Kidney (tissue), 14 donors: ENCODE results near the gene NEURL4. TPM values are rescaled to one million over a fixed set of nuclear protein-coding genes. Genes with fewer than 3 reads are reported as not detected.
"Not testable (repeated sequence)": the region's sequence is repeated elsewhere in the genome, so short reads cannot be mapped to it uniquely, and the experiment has no call there.

Experiments
- DNase-seq, 5 donors: peaks; one replicate each; pipeline ENCODE4 v3.0.0-alpha.2; 2013 to 2020
- FAIRE-seq: peaks from 2 replicates; lab custom pipeline; 2012; peaks lifted over from hg19 to GRCh38; lab: Jason Lieb, UNC
- H3K27ac ChIP-seq, 2 donors: one replicate each; pipeline ENCODE4 v1.7.0; 2013; ENCODE audit warnings: low read depth in 2 of 2, low read length in 2 of 2, inconsistent platforms in 1 of 2
- H3K27me3 ChIP-seq: one replicate; pipeline ENCODE4 v1.7.1; 2013; ENCODE audit warnings: low read length, inconsistent platforms; ENCODE audit not compliant: control insufficient read depth, insufficient read depth
- H3K36me3 ChIP-seq, 3 donors: one replicate each; pipeline versions ENCODE4 v1.7.0 to v1.7.1; 2013; ENCODE audit warnings: low read length in 3 of 3, control low read depth in 1 of 3, inconsistent platforms in 1 of 3; ENCODE audit not compliant: insufficient read depth in 3 of 3, control insufficient read depth in 2 of 3
- H3K4me1 ChIP-seq, 3 donors: one replicate each; pipeline versions ENCODE4 v1.7.0 to v1.7.1; 2013; ENCODE audit warnings: low read length in 3 of 3, inconsistent platforms in 1 of 3, low read depth in 1 of 3; ENCODE audit not compliant: control insufficient read depth in 2 of 3, insufficient read depth in 2 of 3
- H3K4me3 ChIP-seq, 3 donors: one replicate each; pipeline versions ENCODE4 v1.7.0 to v1.8.1; 2013; ENCODE audit warnings: low read length in 3 of 3, control low read depth in 1 of 3, inconsistent platforms in 1 of 3
- H3K9ac ChIP-seq, 3 donors: one replicate each; pipeline versions ENCODE4 v1.7.0 to v1.7.1; 2013; ENCODE audit warnings: low read length in 3 of 3, control low read depth in 1 of 3, inconsistent platforms in 1 of 3
- H3K9me3 ChIP-seq, 3 donors: one replicate each; pipeline versions ENCODE4 v1.7.0 to v1.7.1; 2013; ENCODE audit warnings: low read length in 3 of 3, control low read depth in 1 of 3, inconsistent platforms in 1 of 3; ENCODE audit not compliant: control insufficient read depth in 2 of 3, insufficient read depth in 1 of 3
- CTCF ChIP-seq: IDR thresholded peaks from 3 replicates; pipeline ENCODE4 v1.5.1; 2012; ENCODE audit warnings: mild to moderate bottlenecking, moderate library complexity, borderline replicate concordance; ENCODE audit not compliant: insufficient read depth; ENCODE audit errors: extremely low read depth
- intact Hi-C: fragments of 100-400 bp; cut with DNase I; formaldehyde crosslinking; loops from one replicate; pipeline ENCODE4 v1.11.1; 2022
- polyA plus RNA-seq: library from polyadenylated mRNA; stranded (reverse); fragments of 350-450 nt; fragmentation: Illumina TruSeq; extraction: RNeasy Lipid Tissue Mini Kit (QIAGEN cat#74804); gene quantifications from one replicate; pipeline ENCODE4 v1.2.3, GENCODE V29; 2014; ENCODE audit warnings: low read depth, low replicate concordance; ENCODE audit not compliant: insufficient read depth
- total RNA-seq: library from RNA; stranded (reverse); fragmentation: NEBNext Ultra II Directional; extraction: Animal tissue kit (Norgen Biotek cat#: 25700); gene quantifications from one replicate; pipeline ENCODE4 v1.2.1, GENCODE V29; 2021
- donor health status: control.
- donor health status: control.
- donor health status: control.
- donor health status: control.
- donor health status: control.
- donor health status: DM: yes; HTN: yes; CAD: no.
- donor health status: Normal renal cell carcinoma (clear cell type).

NEURL4 gene
- total and polyA plus RNA-seq, 2 donors from 2014 or later: 21.2 to 44.7 TPM

- Histone ChIP-seq H3K4me3 (no peak overlapping the region), H3K9me3 (no peaks in the 10 kb centered on the region), H3K27ac (no peak overlapping the region), H3K9ac (no peak overlapping the region), H3K27me3 (no peaks in the 10 kb centered on the region), H3K4me1 (no peaks in the 10 kb centered on the region), H3K36me3 (no peaks in the 10 kb centered on the region)
- no peak for TF ChIP-seq CTCF
- FAIRE-seq (no peak), DNase-seq (no peak)
- intact Hi-C loops: no loop called here
These were observed 11.0 kb upstream of the NEURL4 start for GRCh38 chr17:7340179-7340578.

DNA sequence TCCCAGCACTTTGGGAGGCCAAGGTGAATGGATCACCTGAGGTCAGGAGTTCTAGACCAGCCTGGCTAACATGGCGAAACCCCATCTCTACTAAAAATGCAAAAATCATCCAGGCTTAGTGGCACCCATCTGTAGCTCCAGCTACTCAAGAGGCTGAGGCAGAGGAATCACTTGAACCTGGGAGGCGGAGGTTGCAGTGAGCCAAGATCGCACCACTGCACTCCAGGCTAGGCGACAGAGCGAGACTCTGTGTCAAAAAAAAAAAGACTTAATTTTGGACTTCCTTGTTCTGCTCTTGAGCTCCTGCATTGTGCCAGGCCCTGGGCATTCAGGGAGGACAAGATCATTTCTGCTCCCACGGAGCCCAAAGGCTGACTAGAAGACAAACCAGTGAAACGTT is 8.5 kb upstream of the NEURL4 start:
- DNase-seq, H3K4me3 ChIP-seq, FAIRE-seq, H3K27me3 ChIP-seq, H3K9ac ChIP-seq, intact Hi-C loops, H3K27ac ChIP-seq, H3K4me1 ChIP-seq, H3K36me3 ChIP-seq, H3K9me3 ChIP-seq: not testable (repeated sequence)

- Histone ChIP-seq H3K9ac (no peak within 1 kb of the TSS), H3K9me3 (no peaks in the 10 kb centered on the region), H3K27ac (no peak within 1 kb of the TSS), H3K36me3 (no peaks in the 10 kb centered on the region), H3K4me3 (no peak within 1 kb of the TSS), H3K4me1 (no peaks in the 10 kb centered on the region), H3K27me3 (no peaks in the 10 kb centered on the region)
- intact Hi-C loops: no loop called here
- no peak for FAIRE-seq
- peak in 1 of 5 donors; percentile 81 for DNase-seq
- TF ChIP-seq CTCF: no peak
These were observed 7.4 kb upstream of the NEURL4 start, which contains the start of gene ACAP1 for GRCh38 chr17:7336240-7337175. ACAP1 (plus strand) TSS chr17:7336529; CDS start chr17:7336735, 206 bp downstream.

GRCh38 chr17:7335765-7336164 is 6.6 kb upstream of the NEURL4 start:
- intact Hi-C loops, H3K36me3 ChIP-seq, H3K9me3 ChIP-seq, H3K9ac ChIP-seq, H3K27me3 ChIP-seq, FAIRE-seq, DNase-seq, H3K4me3 ChIP-seq, H3K4me1 ChIP-seq, H3K27ac ChIP-seq: not testable (repeated sequence)
